ENCODE measurements around the gene GPATCH3.

- TF ChIP-seq POLR2A (IDR thresholded peaks at IDR 0.05; ENCODE audit: low read depth, low read length): no peak
- TF ChIP-seq CTCF (conservative IDR thresholded peaks at IDR 0.05; ENCODE audit: low read depth, low read length): no peak
- no peak for TF ChIP-seq SMC3 (IDR thresholded peaks at IDR 0.05; ENCODE audit: low read depth, low read length)
- TF ChIP-seq RAD21 (IDR thresholded peaks at IDR 0.05; ENCODE audit: low read length): no peak
- TF ChIP-seq MXI1 (IDR thresholded peaks at IDR 0.05; ENCODE audit: borderline replicate concordance, low read depth, low read length): no peak
- no peak for TF ChIP-seq MAZ (IDR thresholded peaks at IDR 0.05; ENCODE audit: borderline replicate concordance, low read depth, low read length)
These were observed 44.1 kb downstream of the GPATCH3 start for GRCh38 chr1:26856181-26856580.

All from IMR-90 (cell line).